ENCODE data around the gene ARPC1B.
"Not testable (repeated sequence)": the region's sequence is repeated elsewhere in the genome, so short reads cannot be mapped to it uniquely, and the experiment has no call there.

ARPC1B gene

DNA sequence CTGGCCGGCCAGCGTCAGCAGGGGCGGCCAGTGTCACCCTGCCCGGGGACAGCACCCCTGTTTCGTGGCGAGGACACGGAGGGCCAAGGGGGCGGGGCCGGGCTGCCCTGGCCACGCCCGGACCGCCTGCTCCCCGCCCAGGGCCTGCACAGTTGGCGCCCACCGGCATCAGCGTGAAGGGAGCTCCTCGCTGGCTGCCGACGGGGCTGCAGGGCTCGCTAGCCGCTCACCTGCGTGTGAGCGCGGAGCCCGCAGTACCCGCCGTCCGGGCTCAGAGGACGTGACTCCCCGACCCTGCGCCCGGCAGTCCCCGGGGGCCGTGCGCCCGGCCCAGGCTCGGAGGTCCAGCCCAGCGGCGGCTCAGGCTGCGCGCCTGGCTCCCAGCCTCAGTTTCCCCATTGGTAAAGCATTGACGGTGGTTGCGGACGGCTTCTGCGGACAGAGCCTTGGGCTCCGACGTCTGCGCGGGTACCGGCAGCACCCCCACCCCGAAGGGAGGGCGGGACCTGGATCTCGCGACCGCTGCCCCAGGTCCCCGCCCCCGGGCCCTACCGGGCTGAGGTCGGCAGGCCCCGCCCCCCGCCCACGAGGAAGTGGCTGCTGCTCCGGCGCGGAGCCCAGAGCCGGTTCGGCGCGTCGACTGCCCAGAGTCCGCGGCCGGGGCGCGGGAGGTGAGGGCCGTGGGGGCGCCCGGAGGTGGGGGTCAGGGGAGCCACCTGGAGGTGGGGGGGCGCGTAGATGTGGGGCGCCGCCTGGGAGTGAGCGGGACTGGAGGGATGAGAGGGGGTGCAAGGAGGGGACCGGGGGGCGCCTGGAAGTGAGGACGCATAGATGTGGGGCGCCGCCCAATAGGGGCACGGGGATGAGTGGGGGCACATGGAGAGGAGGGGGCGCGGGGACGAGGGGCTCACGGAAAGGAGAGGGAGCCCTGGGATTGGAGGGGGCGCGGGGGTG lies at the start of gene ARPC1B:
ARPC1B (plus strand) TSS at position 620 of the 954 bp plus-strand sequence. CDS start 10,985 bp downstream, outside the sequence.
- peak; percentile 88 for DNase-seq

DNA sequence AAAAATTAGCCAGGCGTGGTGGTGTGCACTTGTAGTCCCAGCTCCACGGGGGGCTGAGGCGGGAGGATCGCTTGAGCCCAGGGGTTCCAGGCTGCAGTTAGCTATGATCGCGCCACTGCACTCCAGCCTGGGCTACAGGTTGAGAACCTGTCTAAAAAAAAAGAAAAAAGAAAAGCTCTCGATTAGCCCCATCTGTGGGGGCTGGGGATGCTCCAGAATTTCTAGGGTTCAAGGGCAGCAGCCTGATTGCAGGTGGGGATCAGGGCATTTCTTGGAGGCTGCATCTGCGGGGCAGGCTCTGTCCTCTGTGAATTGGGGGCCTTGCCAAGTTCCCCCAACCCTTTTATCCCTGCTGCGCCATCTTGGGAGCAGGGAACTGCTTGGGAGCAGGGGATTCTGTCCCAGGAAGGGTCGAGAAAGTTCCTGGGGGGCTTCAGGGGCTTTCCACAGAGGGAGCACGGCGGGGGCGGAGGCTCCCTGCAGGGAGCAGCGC lies 49.5 kb upstream of the ARPC1B start:
- no peak for DNase-seq

DNA sequence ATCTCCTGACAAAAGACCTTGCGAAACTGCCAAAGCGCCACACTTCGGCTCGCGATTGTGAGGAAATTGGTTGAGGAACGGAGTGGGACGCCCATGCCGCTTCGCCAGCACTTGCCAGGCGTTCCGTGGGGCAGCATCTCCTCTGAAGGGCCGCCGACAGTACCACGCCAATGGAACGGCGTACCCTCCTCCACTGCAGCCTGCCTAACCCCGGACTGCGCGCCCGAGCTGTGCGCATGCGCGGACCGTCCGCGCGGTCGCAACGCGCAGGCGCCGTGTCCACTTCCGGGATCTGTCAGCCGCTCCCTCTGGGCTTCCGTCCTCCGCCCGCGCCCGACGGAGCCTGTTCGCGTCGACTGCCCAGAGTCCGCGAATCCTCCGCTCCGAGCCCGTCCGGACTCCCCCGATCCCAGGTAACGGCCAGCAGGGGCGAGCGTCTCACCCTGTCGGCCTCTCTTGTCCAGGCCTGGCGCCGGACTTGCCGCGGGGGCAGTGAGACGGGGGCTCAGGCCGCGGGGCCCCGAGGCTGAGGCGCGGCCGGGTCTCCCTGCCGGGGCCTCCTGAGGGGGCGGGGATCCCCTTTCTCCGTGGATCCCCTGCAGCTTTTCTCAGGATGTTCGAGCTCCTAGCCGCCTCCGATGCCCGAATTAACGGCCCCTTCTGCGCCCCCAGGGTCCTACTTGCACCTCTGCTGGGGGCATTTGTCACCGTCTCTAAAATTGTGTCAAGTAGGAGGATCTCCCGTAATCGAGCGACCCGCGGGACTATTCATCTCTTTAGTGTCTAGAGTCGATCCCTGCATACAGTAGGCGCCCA lies 48.7 kb upstream of the ARPC1B start, which contains the start of gene ARPC1A:
ARPC1A (plus strand) TSS at position 307 of the 816 bp plus-strand sequence. CDS start 7,456 bp downstream, outside the sequence.
- peak; percentile 90 for DNase-seq

DNA sequence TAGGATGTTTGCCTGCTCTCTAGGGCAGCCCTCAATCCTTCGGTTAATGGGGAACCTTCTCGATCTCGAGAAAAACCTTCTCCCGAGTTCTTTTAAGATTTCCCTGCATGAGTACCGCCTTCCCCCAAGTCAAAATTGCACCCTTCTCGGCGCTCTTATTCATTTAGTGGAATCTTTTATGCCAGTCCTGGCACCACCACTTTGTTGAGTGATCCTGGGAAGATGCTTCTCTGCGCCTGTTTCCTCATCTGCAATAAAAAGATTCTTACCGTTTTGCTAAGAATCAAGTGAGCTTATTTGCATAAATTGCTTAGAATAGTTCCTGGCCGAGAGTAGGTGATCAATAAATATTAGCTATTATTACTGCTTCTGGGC lies 48.1 kb upstream of the ARPC1B start:
- DNase-seq = no peak

- DNase-seq = not testable (repeated sequence)
Measured at GRCh38 chr7:99330314-99330961, 44.1 kb upstream of the ARPC1B start.

- DNase-seq = no peak
Measured at GRCh38 chr7:99331002-99331401, 43.5 kb upstream of the ARPC1B start.

DNA sequence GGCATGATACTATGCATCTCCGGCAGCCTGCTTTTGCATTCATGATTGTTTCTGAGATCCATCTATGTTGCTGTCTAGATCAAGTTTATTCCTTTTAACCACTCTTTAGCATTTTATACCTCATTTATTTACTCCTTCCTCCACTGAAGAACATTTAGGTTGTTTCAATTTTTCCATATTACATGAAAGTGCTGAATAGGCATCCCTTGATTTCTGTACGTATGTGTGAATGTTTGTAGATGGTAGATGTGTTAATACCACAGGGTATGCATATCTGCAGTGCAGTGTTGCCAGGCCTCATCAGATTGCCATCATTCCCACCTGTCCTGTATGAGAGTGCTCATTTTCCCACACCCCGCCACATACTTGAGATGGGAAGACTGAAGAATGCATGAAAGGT lies 34.9 kb upstream of the ARPC1B start:
- no peak for DNase-seq

DNA sequence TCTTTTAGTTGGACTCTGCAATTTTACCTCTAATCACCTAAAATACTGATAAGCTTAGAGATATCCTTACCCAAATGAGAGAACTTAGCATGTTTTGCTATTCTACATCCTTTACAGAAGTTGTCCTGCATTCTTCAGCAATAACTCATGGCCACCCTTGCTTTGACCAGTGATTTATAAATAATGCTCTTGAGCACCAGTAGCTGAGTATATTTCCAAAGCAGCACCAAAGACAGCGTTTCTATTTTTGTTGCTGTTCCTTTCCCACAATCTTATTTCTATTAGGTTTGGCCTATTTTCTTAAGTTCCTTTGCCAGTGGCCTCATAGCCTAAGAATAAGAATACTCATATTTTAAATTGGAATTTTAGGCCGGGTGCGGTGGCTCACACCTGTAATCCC lies 33.9 kb upstream of the ARPC1B start:
- DNase-seq = no peak

- DNase-seq = no peak
Measured at GRCh38 chr7:99344061-99344647, 30.4 kb upstream of the ARPC1B start.

DNA sequence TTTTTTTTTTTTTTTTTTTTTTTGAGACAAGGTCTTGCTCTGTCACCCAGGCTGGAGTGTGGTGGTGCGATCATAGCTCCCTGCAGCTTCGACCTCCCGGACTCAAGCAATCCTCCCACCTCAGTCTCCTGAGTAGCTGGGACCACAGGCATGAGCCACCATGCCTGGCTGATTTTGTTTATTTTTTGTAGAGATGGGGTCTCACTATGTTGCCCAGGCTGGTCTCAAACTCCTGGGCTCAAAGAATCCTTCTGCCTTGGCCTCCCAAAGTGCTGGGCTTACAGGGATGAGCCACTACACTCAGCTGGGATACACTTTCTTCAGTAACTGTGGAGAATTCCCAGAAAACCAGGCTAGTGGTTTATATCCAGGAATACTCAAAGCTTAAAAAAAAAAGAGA lies 23.9 kb upstream of the ARPC1B start:
- not testable (repeated sequence) for DNase-seq

DNA sequence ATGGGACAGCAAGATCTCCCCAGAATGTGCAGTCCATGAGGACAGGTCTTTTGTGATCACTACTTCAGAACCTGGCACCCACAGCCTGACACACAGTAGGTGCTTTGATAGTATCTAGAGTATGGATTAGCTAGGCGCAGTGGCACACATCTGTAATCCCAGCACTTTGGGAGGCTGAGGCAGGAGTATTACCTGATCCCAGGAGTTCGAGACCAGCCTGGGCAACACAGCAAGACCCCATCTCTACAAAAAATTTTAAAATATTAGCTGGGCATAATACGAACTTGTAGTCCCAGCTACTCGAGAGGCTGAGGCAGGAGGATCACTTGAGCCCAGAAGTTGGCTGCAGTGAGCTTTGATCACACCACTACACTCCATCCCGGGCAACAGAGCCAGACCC lies 22.3 kb upstream of the ARPC1B start:
- DNase-seq = no peak

DNA sequence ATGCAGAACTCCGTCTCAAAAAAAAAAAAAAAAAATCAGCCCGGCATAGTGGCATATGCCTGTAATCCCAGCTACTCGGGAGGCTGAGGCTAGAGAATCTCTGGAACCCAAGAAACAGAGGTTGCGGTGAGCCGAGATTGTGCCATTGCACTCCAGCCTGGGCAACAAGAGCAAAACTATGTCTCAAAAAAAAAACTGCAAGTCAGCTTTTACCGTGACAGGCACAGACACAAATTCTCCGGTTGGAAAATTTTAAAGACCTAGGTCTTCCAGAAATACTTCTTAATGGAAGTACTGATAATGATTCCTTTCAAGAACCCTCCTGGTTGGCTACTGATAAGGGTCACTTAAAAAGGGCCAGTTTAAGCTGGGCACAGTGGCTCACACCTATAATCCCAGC lies 19.4 kb upstream of the ARPC1B start:
- DNase-seq = no peak

DNA sequence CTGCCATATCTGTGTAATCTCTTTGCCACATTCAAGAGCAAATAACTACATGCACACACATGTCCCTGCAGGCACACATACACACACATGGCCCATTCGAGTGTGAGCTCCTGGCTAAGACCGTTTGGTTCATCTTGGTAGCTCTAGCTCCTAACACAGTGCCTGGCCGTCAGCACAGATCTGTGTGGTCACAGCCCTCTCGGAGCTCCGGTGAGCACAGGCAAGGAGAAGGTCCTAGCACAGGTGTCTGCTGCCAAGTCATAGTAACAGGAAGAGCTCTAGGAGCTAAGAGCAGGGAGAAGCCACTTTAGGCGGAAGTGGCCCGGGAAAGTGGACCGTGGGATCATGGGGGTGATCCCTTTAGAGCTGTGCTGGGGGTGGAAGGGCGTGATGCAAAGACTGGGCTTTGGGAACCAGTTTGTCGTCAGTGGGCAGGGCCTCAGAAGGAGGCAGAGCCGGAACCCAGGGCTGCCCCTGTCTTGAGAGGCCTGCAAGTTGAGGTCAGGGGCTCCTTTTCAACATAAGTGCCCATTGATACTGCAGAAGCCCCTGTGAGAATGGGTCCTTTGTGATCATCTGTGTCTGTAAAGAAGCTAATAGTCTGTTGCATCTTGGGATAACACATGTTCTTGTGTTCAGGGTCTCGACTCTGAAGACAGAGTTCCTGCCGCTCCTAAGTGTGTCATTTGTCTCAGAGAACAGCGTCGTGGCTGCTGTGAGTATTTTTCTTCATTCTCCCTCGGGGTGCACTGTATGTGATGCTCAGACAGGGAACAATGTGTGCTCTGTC lies 16.6 kb upstream of the ARPC1B start:
- no peak for DNase-seq

DNA sequence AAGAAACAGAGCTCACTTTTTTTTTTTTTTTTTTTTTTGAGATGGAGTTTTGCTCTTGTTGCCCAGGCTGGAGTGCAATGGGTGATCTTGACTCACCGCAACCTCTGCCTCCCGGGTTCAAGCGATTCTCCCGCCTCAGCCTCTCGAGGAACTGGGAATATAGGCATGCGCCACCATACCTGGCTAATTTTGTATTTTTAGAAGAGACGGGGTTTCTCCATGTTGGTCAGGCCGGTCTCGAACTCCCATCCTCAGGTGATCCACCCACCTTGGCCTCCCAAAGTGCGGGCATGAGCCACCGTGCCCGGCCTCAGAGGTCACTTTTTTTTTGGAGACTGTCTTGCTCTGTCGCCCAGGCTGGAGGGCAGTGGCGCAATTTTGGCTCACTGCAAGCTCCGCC lies 16.0 kb upstream of the ARPC1B start:
- DNase-seq = not testable (repeated sequence)

DNA sequence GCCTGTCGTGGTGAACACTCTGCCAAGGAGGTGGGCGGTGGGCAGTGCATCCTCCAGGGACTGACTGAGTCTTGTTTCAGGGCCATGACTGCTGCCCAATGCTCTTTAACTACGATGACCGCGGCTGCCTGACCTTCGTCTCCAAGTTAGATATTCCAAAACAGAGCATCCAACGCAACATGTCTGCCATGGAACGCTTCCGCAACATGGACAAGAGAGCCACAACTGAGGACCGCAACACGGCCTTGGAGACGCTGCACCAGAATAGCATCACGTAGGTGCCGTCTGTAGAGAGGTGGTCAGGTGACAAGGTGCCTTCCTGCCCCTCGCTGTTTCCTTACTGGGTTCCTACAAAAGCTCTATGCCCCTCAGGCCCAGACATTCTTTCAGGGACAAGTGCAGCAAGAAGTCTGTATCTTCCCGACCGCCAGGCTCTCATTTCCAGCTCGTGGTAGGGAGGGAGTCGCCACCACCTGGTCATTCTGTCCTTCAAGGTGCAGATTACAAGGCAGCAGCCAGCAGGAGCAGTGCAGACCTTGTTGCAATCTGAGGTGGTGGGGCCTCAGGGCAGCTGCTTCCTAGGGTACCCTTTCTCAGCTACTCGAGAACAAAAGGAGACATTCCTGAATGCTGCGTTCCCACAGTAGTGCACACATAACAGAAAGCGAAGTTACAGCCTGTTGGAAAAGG lies 14.9 kb upstream of the ARPC1B start:
- DNase-seq = no peak

DNA sequence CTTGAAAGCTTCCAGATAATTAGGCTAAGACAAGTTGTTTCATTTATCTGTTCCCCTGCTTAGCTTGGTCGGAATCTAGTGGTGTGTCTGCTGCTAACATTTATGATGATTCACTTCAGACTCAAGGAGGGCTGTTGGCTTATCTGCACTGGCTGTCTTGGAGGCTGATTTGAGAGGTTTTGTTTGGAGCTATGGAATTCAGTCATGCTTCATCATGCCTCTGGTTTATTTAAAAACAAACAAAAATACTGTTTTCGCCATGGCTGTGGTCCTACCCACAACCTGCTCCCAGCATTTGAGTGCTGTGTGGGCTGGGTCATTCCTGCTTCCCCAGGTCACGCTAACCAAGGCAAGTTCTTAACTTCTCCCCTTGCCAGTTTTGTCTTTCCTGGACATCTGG lies 11.7 kb upstream of the ARPC1B start:
- DNase-seq = no peak

DNA sequence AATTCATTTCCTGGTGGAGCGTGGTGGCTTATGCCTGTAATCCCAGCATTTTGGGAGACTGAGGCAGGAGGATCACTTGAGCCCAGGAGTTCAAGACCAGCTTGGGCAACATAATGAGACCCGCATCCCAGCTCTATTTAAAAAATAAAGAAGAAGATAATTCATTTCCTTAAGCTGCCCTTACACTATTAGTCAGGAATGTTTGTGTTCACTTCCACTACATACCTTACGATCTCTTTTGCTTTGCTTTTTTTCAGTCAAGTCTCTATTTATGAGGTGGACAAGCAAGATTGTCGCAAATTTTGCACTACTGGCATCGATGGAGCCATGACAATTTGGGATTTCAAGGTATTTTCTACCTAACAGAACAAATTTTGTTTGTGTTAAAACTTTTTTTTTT lies 11.2 kb upstream of the ARPC1B start:
- no peak for DNase-seq

- peak; percentile 67 for DNase-seq
Measured at GRCh38 chr7:99365318-99366141, 9.0 kb upstream of the ARPC1B start.

DNA sequence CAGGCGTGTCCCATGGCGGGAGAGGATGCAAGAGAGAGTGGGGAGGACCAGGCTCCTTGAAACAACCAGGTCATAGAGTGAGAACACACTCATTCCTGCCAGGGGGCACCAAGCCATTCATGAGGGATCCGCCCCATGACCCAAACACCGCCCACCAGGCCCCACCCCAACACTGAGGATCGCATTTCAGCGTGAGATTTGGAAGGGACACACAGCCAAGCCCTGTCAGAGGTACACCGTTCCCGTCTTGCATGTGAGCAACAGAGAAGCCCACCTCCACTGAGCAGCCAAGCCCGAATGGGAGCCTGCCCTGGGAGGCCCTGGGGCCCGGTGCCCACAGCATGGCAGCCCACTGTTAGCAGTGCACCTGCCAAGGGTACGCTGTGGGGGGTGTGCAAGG lies 7.9 kb upstream of the ARPC1B start:
- DNase-seq = no peak

DNA sequence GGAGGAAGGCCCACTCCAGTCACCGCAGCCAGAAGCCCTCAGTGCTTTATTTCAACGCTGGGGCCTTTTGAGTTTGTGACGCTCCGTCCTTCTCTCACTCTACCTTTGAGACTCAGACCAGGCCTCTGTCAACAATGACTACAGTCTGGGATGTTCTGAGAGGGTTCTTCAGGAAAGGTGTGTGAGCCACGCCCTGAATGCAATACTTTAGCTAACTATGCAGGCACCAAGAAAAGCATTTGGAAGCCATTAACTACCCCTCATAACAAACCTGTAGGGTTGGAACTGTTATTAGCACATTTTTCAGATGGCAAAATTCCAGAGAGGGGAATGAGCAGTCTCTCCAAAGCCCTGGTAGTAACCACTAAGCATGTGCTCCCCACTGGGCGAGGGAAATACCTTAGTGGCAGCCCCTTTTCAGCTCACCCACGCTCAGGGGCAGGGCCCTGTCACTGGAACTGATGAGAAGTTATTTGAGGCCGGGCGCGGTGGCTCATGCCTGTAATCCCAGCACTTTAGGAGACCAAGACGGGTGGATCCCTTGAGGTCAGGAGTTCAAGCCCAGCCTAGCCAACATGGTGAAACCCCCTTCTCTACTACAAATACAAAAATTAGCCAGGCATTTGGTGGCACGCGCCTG lies 5.7 kb upstream of the ARPC1B start:
- no peak for DNase-seq
